ENCODE results near the gene PRICKLE4. TPM values are rescaled to one million over a fixed set of nuclear protein-coding genes. Genes with fewer than 3 reads are reported as not detected.

Gene PRICKLE4
- total and polyA plus RNA-seq, 2 of the 13 experiments (the other 11 are each of a cell fraction or from before 2014, with no cell fraction given) = 0.92 to 1.2 TPM

- TF ChIP-seq SETDB1 (CRISPR knock-in tag; IDR thresholded peaks at IDR 0.05; ENCODE audit: borderline replicate concordance) (no peak), FOXJ3 (CRISPR knock-in tag; IDR thresholded peaks at IDR 0.05; ENCODE audit: borderline replicate concordance) (no peak), ZHX1 (CRISPR knock-in tag; IDR thresholded peaks at IDR 0.05; ENCODE audit: low read depth) (no peak), ZBTB8A (CRISPR knock-in tag; IDR thresholded peaks at IDR 0.05; ENCODE audit: borderline replicate concordance, low read depth) (no peak), THRA (CRISPR knock-in tag; IDR thresholded peaks at IDR 0.05; ENCODE audit: borderline replicate concordance) (peak; percentile 30; the same call in 1 of the 2 replicates), ELK4 (CRISPR knock-in tag; IDR thresholded peaks at IDR 0.05; ENCODE audit: borderline replicate concordance) (no peak), MZF1 (CRISPR knock-in tag; IDR thresholded peaks at IDR 0.05; ENCODE audit: borderline replicate concordance) (no peak; the same call in 1 of the 2 replicates), DPF2 (CRISPR knock-in tag; IDR thresholded peaks at IDR 0.05; ENCODE audit: borderline replicate concordance, low read depth) (no peak), NRL (CRISPR knock-in tag; IDR thresholded peaks at IDR 0.05; ENCODE audit: borderline replicate concordance) (no peak), ZNF550 (CRISPR knock-in tag; IDR thresholded peaks at IDR 0.05; ENCODE audit: borderline replicate concordance) (no peak), ZBTB49 (CRISPR knock-in tag; IDR thresholded peaks at IDR 0.05; ENCODE audit: borderline replicate concordance) (no peak), RBM39 (IDR thresholded peaks at IDR 0.05; ENCODE audit: low read depth, low read length, poor library complexity, severe bottlenecking) (no peak), KDM4B (CRISPR knock-in tag; IDR thresholded peaks at IDR 0.05) (no peak), MTF2 (CRISPR knock-in tag; IDR thresholded peaks at IDR 0.05; ENCODE audit: borderline replicate concordance) (no peak), SMC3 (IDR thresholded peaks at IDR 0.05; ENCODE audit: low read length) (no peak), FOXC1 (CRISPR knock-in tag; IDR thresholded peaks at IDR 0.05; ENCODE audit: borderline replicate concordance) (peak; percentile 13; the same call in 1 of the 2 replicates), NKX3-1 (CRISPR knock-in tag; IDR thresholded peaks at IDR 0.05) (peak; percentile 55; the same call in 1 of the 2 replicates), ZBTB44 (CRISPR knock-in tag; IDR thresholded peaks at IDR 0.05) (no peak), ZKSCAN1 (IDR thresholded peaks at IDR 0.05; ENCODE audit: low read length) (no peak)
These were observed 11.9 kb upstream of the PRICKLE4 start (continued) for GRCh38 chr6:41768545-41769308.

All from HepG2 (cell line).